Measurements from ENCODE around the gene TSHZ2. TPM values are rescaled to one million over a fixed set of nuclear protein-coding genes. Genes with fewer than 3 reads are reported as not detected.

Gene TSHZ2
- total and polyA plus RNA-seq, 2 of the 4 experiments (the other 2 are of a cell fraction) = under 0.01 to 0.02 TPM

GRCh38 chr20:53403029-53403428, 430.9 kb downstream of the TSHZ2 start:
- H4K5ac ChIP-seq (ENCODE audit: low read depth, low read length) = no peak overlapping the region
- no peak overlapping the region for H3K4ac ChIP-seq (ENCODE audit: low read depth, low read length)
- H3K4me2 ChIP-seq (ENCODE audit: low read depth, low read length) = no peak overlapping the region
- no peak overlapping the region for H2BK20ac ChIP-seq (ENCODE audit: low read depth, low read length)
- no peak overlapping the region for H2BK120ac ChIP-seq (ENCODE audit: low read depth, low read length)
- intact Hi-C loops (cut with micrococcal nuclease) = no loop called here
- H3K9me3 ChIP-seq (ENCODE audit: control insufficient read depth, insufficient read depth, low read length) = no peaks in the 10 kb centered on the region
- H2BK5ac ChIP-seq (ENCODE audit: low read depth, low read length, poor library complexity, severe bottlenecking) = no peak overlapping the region
- in situ Hi-C loops (cut with MboI; ENCODE audit: low sequenced_read_pairs) = no loop called here
- no peak overlapping the region for H2BK15ac ChIP-seq (ENCODE audit: low read depth, low read length)
- no TSS peak for BruUV-seq (replicated peaks)
- DNase-seq (no peak), ATAC-seq (ENCODE audit: low read depth) (no peak)
- CTCF ChIA-PET = no interaction called here
- dilution Hi-C loops (cut with HindIII; ENCODE audit: low sequenced_read_pairs, unreplicated experiment) = no loop called here
- no CpG with 5 or more reads among the region's 5 CpGs for WGBS, 2 experiments (ENCODE audit: extremely low coverage in 2 of 2, insufficient read length in 1 of 2)
- no peak for TF ChIP-seq CHD1 (IDR thresholded peaks at IDR 0.05; ENCODE audit: low read depth, low read length)
- TF ChIP-seq FOS (IDR thresholded peaks at IDR 0.05; ENCODE audit: low read depth, low read length) = no peak
- no peak for TF ChIP-seq BHLHE40 (IDR thresholded peaks at IDR 0.05; ENCODE audit: low read depth, low read length)
- no peak for TF ChIP-seq RAD21 (IDR thresholded peaks at IDR 0.05; ENCODE audit: low read length)
- TF ChIP-seq RCOR1 (IDR thresholded peaks at IDR 0.05; ENCODE audit: insufficient replicate concordance, low read length) = no peak
- TF ChIP-seq SMC3 (IDR thresholded peaks at IDR 0.05; ENCODE audit: low read depth, low read length) = no peak
- TF ChIP-seq POLR2A (IDR thresholded peaks at IDR 0.05; ENCODE audit: low read depth, low read length) = no peak
- no peak for TF ChIP-seq RFX5 (IDR thresholded peaks at IDR 0.05; ENCODE audit: low read depth, low read length)
- TF ChIP-seq MAFK (IDR thresholded peaks at IDR 0.05; ENCODE audit: low read depth, low read length) = no peak
- no peak for TF ChIP-seq CTCF (conservative IDR thresholded peaks at IDR 0.05; ENCODE audit: low read depth, low read length)
- TF ChIP-seq, protein P1, sequence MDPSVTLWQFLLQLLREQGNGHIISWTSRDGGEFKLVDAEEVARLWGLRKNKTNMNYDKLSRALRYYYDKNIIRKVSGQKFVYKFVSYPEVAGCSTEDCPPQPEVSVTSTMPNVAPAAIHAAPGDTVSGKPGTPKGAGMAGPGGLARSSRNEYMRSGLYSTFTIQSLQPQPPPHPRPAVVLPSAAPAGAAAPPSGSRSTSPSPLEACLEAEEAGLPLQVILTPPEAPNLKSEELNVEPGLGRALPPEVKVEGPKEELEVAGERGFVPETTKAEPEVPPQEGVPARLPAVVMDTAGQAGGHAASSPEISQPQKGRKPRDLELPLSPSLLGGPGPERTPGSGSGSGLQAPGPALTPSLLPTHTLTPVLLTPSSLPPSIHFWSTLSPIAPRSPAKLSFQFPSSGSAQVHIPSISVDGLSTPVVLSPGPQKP (IDR thresholded peaks at IDR 0.05; ENCODE audit: borderline replicate concordance, low read depth, low read length) = no peak
- TF ChIP-seq NFE2L2 (IDR thresholded peaks at IDR 0.05; ENCODE audit: low read depth, low read length) = no peak
- no peak for TF ChIP-seq CEBPB (IDR thresholded peaks at IDR 0.05; ENCODE audit: low read depth, low read length)
- no peak overlapping the region for H3K18ac ChIP-seq (ENCODE audit: low read depth, low read length)
- H3K4me1 ChIP-seq (ENCODE audit: control insufficient read depth, insufficient read depth, low read length) = no peaks in the 10 kb centered on the region; the same call in 1 of the 2 replicates
- H3K79me1 ChIP-seq (ENCODE audit: low read depth in 1 of 2, low read length in 2 of 2) = no peaks in the 10 kb centered on the region
- no peak overlapping the region for H4K8ac ChIP-seq (ENCODE audit: low read depth in 2 of 2, low read length in 2 of 2)
- no peaks in the 10 kb centered on the region; the same call in 1 of the 2 replicates for H3K27me3 ChIP-seq (ENCODE audit: control insufficient read depth, insufficient read depth, low read length)
- POLR2A ChIA-PET (ENCODE audit: unreplicated experiment) = no interaction called here
- H3K23ac ChIP-seq (ENCODE audit: low read depth, low read length) = no peak overlapping the region
- H3K14ac ChIP-seq (replicated peaks; ENCODE audit: low read depth, low read length) = no peak overlapping the region
- no peak overlapping the region for H3K56ac ChIP-seq (ENCODE audit: extremely low read depth, insufficient read depth, low read length)
- H3K27ac ChIP-seq (ENCODE audit: insufficient read depth, low read length) = no peak overlapping the region
- H2AK9ac ChIP-seq (replicated peaks; ENCODE audit: low read depth, low read length, poor library complexity) = no peak overlapping the region
- no peaks in the 10 kb centered on the region for H3K36me3 ChIP-seq (ENCODE audit: control insufficient read depth, insufficient read depth, low read length)
- no peak overlapping the region for H3K4me3 ChIP-seq (ENCODE audit: insufficient read depth, low read depth, low read length)
- no peak overlapping the region for H2AFZ ChIP-seq (replicated peaks; ENCODE audit: low read length, poor library complexity)
- no peak overlapping the region for H4K91ac ChIP-seq (ENCODE audit: insufficient read depth, low read depth, low read length)
- H4K20me1 ChIP-seq (ENCODE audit: insufficient read depth, low read length) = no peaks in the 10 kb centered on the region
- no peak overlapping the region for H2AK5ac ChIP-seq (ENCODE audit: low read depth, low read length)
- H3K9me1 ChIP-seq (ENCODE audit: insufficient read depth, low read length) = no peaks in the 10 kb centered on the region
- H3K9ac ChIP-seq (ENCODE audit: low read depth, low read length) = no peak overlapping the region

All from IMR-90 (cell line).